KMS-11 (cell line): ENCODE data around the gene LTA4H.

Source experiments
- H2AFZ ChIP-seq: fragments of 200-600 bp; sonication (generic); 2 replicates; pipeline ENCODE4 v1.6.1; 2016; ENCODE audit warnings: antibody characterized with exemption, mixed run types, low read depth
- H3K27ac ChIP-seq: fragments of 200-600 bp; sonication (generic); 2 replicates; pipeline ENCODE4 v1.6.1; 2016; ENCODE audit warnings: mild to moderate bottlenecking, mixed run types
- H3K27me3 ChIP-seq: fragments of 200-600 bp; sonication (generic); 2 replicates; pipeline ENCODE4 v1.6.1; 2017; ENCODE audit warnings: mild to moderate bottlenecking, low read depth, mixed run types, moderate library complexity; ENCODE audit not compliant: insufficient read depth
- H3K36me3 ChIP-seq: fragments of 200-600 bp; sonication (generic); 2 replicates; pipeline ENCODE4 v1.6.1; 2017; ENCODE audit warnings: mild to moderate bottlenecking, mixed run types; ENCODE audit not compliant: insufficient read depth
- H3K4me1 ChIP-seq: fragments of 200-600 bp; sonication (generic); 2 replicates; pipeline ENCODE4 v1.6.1; 2016; ENCODE audit warnings: mild to moderate bottlenecking, low read depth, mixed run types; ENCODE audit not compliant: poor library complexity, severe bottlenecking
- H3K4me2 ChIP-seq: fragments of 200-600 bp; sonication (generic); 2 replicates; pipeline ENCODE4 v1.7.0; 2016; ENCODE audit warnings: mild to moderate bottlenecking, mixed run types
- H3K4me3 ChIP-seq: fragments of 200-600 bp; sonication (generic); IDR thresholded peaks from 2 replicates; pipeline ENCODE4 v1.6.1; 2017; ENCODE audit warnings: low read depth, low read length, mixed read lengths; ENCODE audit not compliant: insufficient read depth
- H3K79me2 ChIP-seq: fragments of 200-600 bp; sonication (generic); 2 replicates; pipeline ENCODE4 v1.6.1; 2016; ENCODE audit warnings: low read depth, mixed run types; ENCODE audit not compliant: insufficient read depth
- H3K9ac ChIP-seq: fragments of 200-600 bp; sonication (generic); 2 replicates; pipeline ENCODE4 v1.6.1; 2016; ENCODE audit warnings: mild to moderate bottlenecking, mixed run types
- H4K20me1 ChIP-seq: fragments of 200-600 bp; sonication (generic); 2 replicates; pipeline ENCODE4 v1.6.1; 2016; ENCODE audit warnings: mild to moderate bottlenecking, mixed run types; ENCODE audit not compliant: insufficient read depth
- CTCF ChIP-seq: fragments of 200-600 bp; sonication (generic); conservative IDR thresholded peaks from 2 replicates; pipeline ENCODE4 v1.6.1; 2017; ENCODE audit warnings: low read depth, mild to moderate bottlenecking, antibody characterized with exemption, low read length, moderate library complexity, mixed read lengths

LTA4H gene

GRCh38 chr12:95956557-95957145 lies 78.7 kb downstream of the LTA4H start:
- H3K36me3 ChIP-seq, result no peaks in the 10 kb centered on the region
- H2AFZ ChIP-seq, result no peak overlapping the region
- no peak for TF ChIP-seq CTCF
- H3K27ac ChIP-seq, result no peak overlapping the region
- peaks cover 8% of the 10 kb centered on the region for H3K4me1 ChIP-seq
- no peaks in the 10 kb centered on the region for H3K27me3 ChIP-seq
- no peak overlapping the region for H3K4me2 ChIP-seq
- no peaks in the 10 kb centered on the region for H3K79me2 ChIP-seq
- H4K20me1 ChIP-seq, result no peaks in the 10 kb centered on the region
- no peak overlapping the region for H3K9ac ChIP-seq
- no peak overlapping the region for H3K4me3 ChIP-seq

- no peak overlapping the region for H2AFZ ChIP-seq
- H3K36me3 ChIP-seq, result no peaks in the 10 kb centered on the region
- no peak overlapping the region for H3K4me3 ChIP-seq
- no peak overlapping the region for H3K27ac ChIP-seq
- no peak for TF ChIP-seq CTCF
- no peaks in the 10 kb centered on the region for H3K27me3 ChIP-seq
- H3K79me2 ChIP-seq, result no peaks in the 10 kb centered on the region
- no peaks in the 10 kb centered on the region for H4K20me1 ChIP-seq
- H3K4me2 ChIP-seq, result no peak overlapping the region
- H3K9ac ChIP-seq, result no peak overlapping the region
- H3K4me1 ChIP-seq, result peaks cover 8% of the 10 kb centered on the region
These were observed 79.7 kb downstream of the LTA4H start for GRCh38 chr12:95955549-95956159.

- Histone ChIP-seq H3K36me3 (no peaks in the 10 kb centered on the region), H3K9ac (no peak overlapping the region), H3K27me3 (no peaks in the 10 kb centered on the region), H2AFZ (no peak overlapping the region), H3K79me2 (no peaks in the 10 kb centered on the region), H3K4me1 (peaks cover 8% of the 10 kb centered on the region), H3K4me3 (no peak overlapping the region), H4K20me1 (no peaks in the 10 kb centered on the region), H3K4me2 (no peak overlapping the region), H3K27ac (no peak overlapping the region)
- no peak for TF ChIP-seq CTCF
These were observed 82.4 kb downstream of the LTA4H start for GRCh38 chr12:95953000-95953399.

GRCh38 chr12:95951515-95951914 lies 83.9 kb downstream of the LTA4H start:
- peaks cover 8% of the 10 kb centered on the region for H3K4me1 ChIP-seq
- H3K27ac ChIP-seq, result no peak overlapping the region
- TF ChIP-seq CTCF, result no peak
- H3K36me3 ChIP-seq, result no peaks in the 10 kb centered on the region
- no peak overlapping the region for H2AFZ ChIP-seq
- H3K27me3 ChIP-seq, result no peaks in the 10 kb centered on the region
- no peak overlapping the region for H3K9ac ChIP-seq
- H3K4me3 ChIP-seq, result no peak overlapping the region
- H3K79me2 ChIP-seq, result no peaks in the 10 kb centered on the region
- H3K4me2 ChIP-seq, result no peak overlapping the region
- no peaks in the 10 kb centered on the region for H4K20me1 ChIP-seq
